GM18505 (cell line): ENCODE data around the gene ZNF511.
"Not testable (repeated sequence)": the region's sequence is repeated elsewhere in the genome, so short reads cannot be mapped to it uniquely, and the experiment has no call there.

Source experiments
- ATAC-seq: cut with Tn5 transposase; IDR thresholded peaks from one replicate; pipeline ENCODE4 v1.9.1; 2021; ENCODE audit not compliant: unreplicated experiment
- POLR2A ChIP-seq: IDR thresholded peaks from 4 replicates; pipeline ENCODE4 v1.6.1; 2011; ENCODE audit warnings: borderline replicate concordance; ENCODE audit not compliant: insufficient read depth, insufficient read length; ENCODE audit errors: extremely low read depth

The ZNF511 gene

GRCh38 chr10:133309100-133309719 is 496 bp downstream of the ZNF511 start:
- TF ChIP-seq POLR2A = no peak
- peak; percentile 72 for ATAC-seq

- no peak for TF ChIP-seq POLR2A
Measured at GRCh38 chr10:133309720-133310398, 1.1 kb downstream of the ZNF511 start.

GRCh38 chr10:133310399-133310755 is 1.7 kb downstream of the ZNF511 start:
- TF ChIP-seq POLR2A = no peak
- no peak for ATAC-seq

More at GRCh38 chr10:133309720-133310398, 1.1 kb downstream of the ZNF511 start:
- no peak for ATAC-seq

- no peak for TF ChIP-seq POLR2A
- no peak for ATAC-seq
Measured at GRCh38 chr10:133310789-133311188, 2.1 kb downstream of the ZNF511 start.

GRCh38 chr10:133311570-133311969 is 2.9 kb downstream of the ZNF511 start:
- no peak for TF ChIP-seq POLR2A
- no peak for ATAC-seq

- ATAC-seq = no peak
- no peak for TF ChIP-seq POLR2A
Measured at GRCh38 chr10:133312016-133312768, 3.5 kb downstream of the ZNF511 start.

- no peak for ATAC-seq
- TF ChIP-seq POLR2A = no peak
Measured at GRCh38 chr10:133312769-133313145, 4.0 kb downstream of the ZNF511 start.

- no peak for ATAC-seq
- no peak for TF ChIP-seq POLR2A
Measured at GRCh38 chr10:133313192-133313591, 4.5 kb downstream of the ZNF511 start.

- TF ChIP-seq POLR2A = no peak
- ATAC-seq = no peak
Measured at GRCh38 chr10:133314911-133315310, 6.2 kb downstream of the ZNF511 start.

- TF ChIP-seq POLR2A = no peak
- no peak for ATAC-seq
Measured at GRCh38 chr10:133315847-133316246, 7.1 kb downstream of the ZNF511 start.

GRCh38 chr10:133316266-133316665 is 7.6 kb downstream of the ZNF511 start:
- no peak for ATAC-seq
- no peak for TF ChIP-seq POLR2A

GRCh38 chr10:133316732-133317131 is 8.0 kb downstream of the ZNF511 start:
- ATAC-seq = no peak
- TF ChIP-seq POLR2A = no peak

- peak; percentile 91 for ATAC-seq
- no peak for TF ChIP-seq POLR2A
Measured at GRCh38 chr10:133318494-133319127, 9.9 kb downstream of the ZNF511 start.

GRCh38 chr10:133320852-133321422 is 12.2 kb downstream of the ZNF511 start:
- ATAC-seq = not testable (repeated sequence)

GRCh38 chr10:133322064-133322709 is 13.5 kb downstream of the ZNF511 start:
- ATAC-seq = not testable (repeated sequence)
